ENCODE results near the gene KAT6B.

KAT6B gene

GRCh38 chr10:75021379-75022249 lies 195.2 kb downstream of the KAT6B start:
- FAIRE-seq (no peak), DNase-seq (ENCODE audit: insufficient read length, low spot score) (no peak)
- no peak for TF ChIP-seq CTCF (IDR thresholded peaks at IDR 0.05; ENCODE audit: insufficient read depth, missing control alignments)

GRCh38 chr10:75023074-75023473 lies 196.7 kb downstream of the KAT6B start:
- no peak for TF ChIP-seq CTCF (IDR thresholded peaks at IDR 0.05; ENCODE audit: insufficient read depth, missing control alignments)
- FAIRE-seq (no peak), DNase-seq (ENCODE audit: insufficient read length, low spot score) (no peak)

GRCh38 chr10:75024971-75025523 lies 198.6 kb downstream of the KAT6B start:
- DNase-seq (ENCODE audit: insufficient read length, low spot score) (no peak), FAIRE-seq (no peak)
- TF ChIP-seq CTCF (IDR thresholded peaks at IDR 0.05; ENCODE audit: insufficient read depth, missing control alignments), result no peak

- FAIRE-seq, result no peak
- no peak for DNase-seq (ENCODE audit: insufficient read length, low spot score)
- TF ChIP-seq CTCF (IDR thresholded peaks at IDR 0.05; ENCODE audit: insufficient read depth, missing control alignments), result no peak
Measured at GRCh38 chr10:75028049-75028448, 201.6 kb downstream of the KAT6B start.

GRCh38 chr10:75028748-75029147 lies 202.3 kb downstream of the KAT6B start:
- DNase-seq (ENCODE audit: insufficient read length, low spot score) (no peak), FAIRE-seq (no peak)
- TF ChIP-seq CTCF (IDR thresholded peaks at IDR 0.05; ENCODE audit: insufficient read depth, missing control alignments), result no peak

GRCh38 chr10:75029420-75029819 lies 203.0 kb downstream of the KAT6B start:
- no peak for DNase-seq (ENCODE audit: insufficient read length, low spot score)
- no peak for FAIRE-seq
- no peak for TF ChIP-seq CTCF (IDR thresholded peaks at IDR 0.05; ENCODE audit: insufficient read depth, missing control alignments)

GRCh38 chr10:75029857-75030256 lies 203.5 kb downstream of the KAT6B start:
- FAIRE-seq (no peak), DNase-seq (ENCODE audit: insufficient read length, low spot score) (no peak)
- TF ChIP-seq CTCF (IDR thresholded peaks at IDR 0.05; ENCODE audit: insufficient read depth, missing control alignments), result no peak

Measured in D721Med (cell line).